Activated CD4-positive, alpha-beta T cell treated with anti-CD3 and anti-CD28 coated beads, Interleukin-2, amount 10 ng/mL, durations not matched to agents 24 days and 14 days (primary cell): ENCODE results near the gene COL2A1. TPM values are rescaled to one million over a fixed set of nuclear protein-coding genes. Genes with fewer than 3 reads are reported as not detected.

Source experiments
- DNase-seq: peaks from one replicate; pipeline ENCODE4 v3.0.0; 2022
- H3K27ac Mint-ChIP-seq: one replicate; pipeline ENCODE4 v1.8.0; 2022; ENCODE audit warnings: mild to moderate bottlenecking, mixed read lengths
- H3K27me3 Mint-ChIP-seq: one replicate; pipeline ENCODE4 v1.8.0; 2022; ENCODE audit warnings: mixed read lengths
- H3K36me3 Mint-ChIP-seq: one replicate; pipeline ENCODE4 v1.8.0; 2022; ENCODE audit warnings: low read depth, mild to moderate bottlenecking, mixed read lengths
- H3K4me1 Mint-ChIP-seq: one replicate; pipeline ENCODE4 v1.8.0; 2021; ENCODE audit warnings: mixed read lengths
- H3K4me3 Mint-ChIP-seq: one replicate; pipeline ENCODE4 v1.8.0; 2022; ENCODE audit warnings: mild to moderate bottlenecking, moderate library complexity, mixed read lengths
- H3K9me3 Mint-ChIP-seq: one replicate; pipeline ENCODE4 v1.8.0; 2021; ENCODE audit warnings: mixed read lengths
- intact Hi-C: fragments of 100-400 bp; cut with micrococcal nuclease; formaldehyde crosslinking; loops from one replicate; pipeline ENCODE4 v1.15.1; 2023
- total RNA-seq: library from RNA; stranded (reverse); gene quantifications from 2 replicates; pipeline ENCODE4 v1.2.3, GENCODE V29; 2022

COL2A1 gene
- total RNA-seq, 1 donor from 2014 or later = 0.07 TPM

GRCh38 chr12:47985596-47986290 lies 18.5 kb downstream of the COL2A1 start:
- Mint-ChIP-seq H3K36me3 (no peaks in the 10 kb centered on the region), H3K4me1 (peaks cover 16% of the 10 kb centered on the region), H3K9me3 (no peaks in the 10 kb centered on the region), H3K27me3 (peaks cover 31% of the 10 kb centered on the region), H3K27ac (no peak overlapping the region), H3K4me3 (no peak overlapping the region)
- intact Hi-C loops = no loop called here
- DNase-seq = no peak

- no peak overlapping the region for H3K4me3 Mint-ChIP-seq
- intact Hi-C loops = no loop called here
- no peak overlapping the region for H3K27ac Mint-ChIP-seq
- H3K27me3 Mint-ChIP-seq = peaks cover 28% of the 10 kb centered on the region
- no peak for DNase-seq
- peaks cover 2% of the 10 kb centered on the region for H3K4me1 Mint-ChIP-seq
- H3K9me3 Mint-ChIP-seq = no peaks in the 10 kb centered on the region
- no peaks in the 10 kb centered on the region for H3K36me3 Mint-ChIP-seq
Observed at GRCh38 chr12:47984331-47984801, 19.9 kb downstream of the COL2A1 start.

DNA sequence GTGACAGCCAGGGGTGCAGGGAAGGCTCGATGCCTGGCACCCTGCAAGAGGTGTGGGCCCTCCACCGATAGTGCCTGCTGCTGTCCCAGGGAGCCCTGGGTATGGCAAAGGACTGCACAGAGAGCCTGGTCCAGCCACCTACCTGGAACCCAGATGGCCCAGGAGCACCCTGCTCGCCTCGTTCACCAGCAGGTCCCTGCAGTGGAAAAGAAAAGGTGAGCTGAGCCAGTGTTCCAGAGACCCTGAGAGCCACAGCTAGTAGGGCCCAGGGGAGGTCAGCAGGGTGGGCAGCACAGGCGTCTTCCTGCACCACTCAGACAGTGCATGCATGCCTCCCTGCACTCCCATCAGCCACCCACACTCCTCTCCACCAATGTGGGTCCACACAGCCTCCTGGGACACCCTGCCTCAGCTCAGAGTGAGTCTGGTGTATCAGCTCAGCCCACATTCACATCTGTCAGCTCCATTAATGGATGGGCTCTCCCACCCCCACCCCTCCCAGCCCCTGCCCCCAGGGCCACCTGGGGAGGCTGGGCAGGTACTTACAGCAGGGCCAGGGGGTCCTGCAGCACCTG lies 20.6 kb downstream of the COL2A1 start:
- peaks cover 29% of the 10 kb centered on the region for H3K27me3 Mint-ChIP-seq
- no peaks in the 10 kb centered on the region for H3K4me1 Mint-ChIP-seq
- no peak overlapping the region for H3K4me3 Mint-ChIP-seq
- no peak overlapping the region for H3K27ac Mint-ChIP-seq
- H3K9me3 Mint-ChIP-seq = no peaks in the 10 kb centered on the region
- intact Hi-C loops = no loop called here
- H3K36me3 Mint-ChIP-seq = no peaks in the 10 kb centered on the region
- no peak for DNase-seq

- Mint-ChIP-seq H3K36me3 (no peaks in the 10 kb centered on the region), H3K4me1 (no peaks in the 10 kb centered on the region), H3K4me3 (no peak overlapping the region), H3K27ac (no peak overlapping the region), H3K9me3 (no peaks in the 10 kb centered on the region), H3K27me3 (peaks cover 21% of the 10 kb centered on the region)
- DNase-seq = no peak
- intact Hi-C loops = no loop called here
Observed at GRCh38 chr12:47982770-47983169, 21.5 kb downstream of the COL2A1 start.

GRCh38 chr12:47982311-47982710 lies 22.0 kb downstream of the COL2A1 start:
- Mint-ChIP-seq H3K9me3 (no peaks in the 10 kb centered on the region), H3K27me3 (peaks cover 23% of the 10 kb centered on the region), H3K4me3 (no peak overlapping the region), H3K27ac (no peak overlapping the region), H3K36me3 (no peaks in the 10 kb centered on the region), H3K4me1 (peaks cover 3% of the 10 kb centered on the region)
- intact Hi-C loops = no loop called here
- no peak for DNase-seq

GRCh38 chr12:47981496-47982260 lies 22.6 kb downstream of the COL2A1 start:
- Mint-ChIP-seq H3K36me3 (no peaks in the 10 kb centered on the region), H3K9me3 (no peaks in the 10 kb centered on the region), H3K4me1 (peaks cover 3% of the 10 kb centered on the region), H3K4me3 (no peak overlapping the region), H3K27me3 (peaks cover 21% of the 10 kb centered on the region), H3K27ac (no peak overlapping the region)
- intact Hi-C loops = no loop called here
- no peak for DNase-seq

- H3K9me3 Mint-ChIP-seq = no peaks in the 10 kb centered on the region
- peaks cover 3% of the 10 kb centered on the region for H3K4me1 Mint-ChIP-seq
Observed at GRCh38 chr12:47980779-47981495, 23.3 kb downstream of the COL2A1 start.

DNA sequence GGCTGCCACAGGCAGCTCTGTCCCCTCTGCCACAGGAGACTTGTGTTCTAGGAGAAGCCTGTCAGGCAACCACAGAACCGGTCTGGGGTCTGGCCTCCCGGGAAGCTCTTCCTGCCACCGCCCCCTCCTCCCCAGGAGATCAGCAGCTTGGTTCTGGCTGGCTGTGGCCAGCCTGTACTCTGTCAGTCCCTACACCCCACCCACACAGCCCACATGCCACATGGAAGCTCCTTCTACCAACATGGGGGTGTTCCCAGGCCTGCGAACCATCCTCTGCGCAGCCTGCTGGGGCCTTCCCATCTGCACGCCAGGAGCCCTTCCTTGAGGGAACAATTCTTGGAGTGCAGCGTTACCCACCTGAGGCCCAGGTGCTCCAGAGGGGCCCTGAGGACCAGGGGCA lies 24.1 kb downstream of the COL2A1 start:
- Mint-ChIP-seq H3K27ac (no peak overlapping the region), H3K27me3 (peaks cover 17% of the 10 kb centered on the region), H3K4me1 (peaks cover 3% of the 10 kb centered on the region), H3K36me3 (no peaks in the 10 kb centered on the region), H3K9me3 (no peaks in the 10 kb centered on the region), H3K4me3 (no peak overlapping the region)
- DNase-seq = no peak
- intact Hi-C loops = no loop called here

More at GRCh38 chr12:47980779-47981495, 23.3 kb downstream of the COL2A1 start:
- Mint-ChIP-seq H3K27me3 (peaks cover 19% of the 10 kb centered on the region), H3K36me3 (no peaks in the 10 kb centered on the region), H3K27ac (no peak overlapping the region), H3K4me3 (no peak overlapping the region)
- no peak for DNase-seq
- intact Hi-C loops = no loop called here

DNA sequence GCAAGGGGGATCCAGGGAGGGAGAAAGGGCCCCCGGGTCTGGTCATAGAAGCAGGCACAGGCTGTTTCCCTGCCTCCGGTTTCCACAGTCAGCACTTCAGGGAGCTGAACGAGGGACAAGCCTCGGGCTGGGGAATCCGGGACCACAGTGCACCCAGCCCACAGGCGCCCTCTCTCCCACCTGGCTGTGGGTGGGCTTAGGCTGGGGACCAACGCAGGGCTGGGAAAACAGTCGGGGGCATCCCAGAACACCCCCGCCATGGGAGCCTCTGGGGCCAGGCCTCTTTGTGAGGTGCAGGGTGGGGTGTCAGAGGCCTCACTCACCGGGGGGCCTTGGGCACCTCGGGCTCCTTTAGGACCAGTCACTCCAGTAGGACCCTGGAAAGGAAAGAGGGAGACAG lies 24.6 kb downstream of the COL2A1 start:
- DNase-seq = no peak

GRCh38 chr12:47979166-47979565 lies 25.1 kb downstream of the COL2A1 start:
- intact Hi-C loops = no loop called here
- H3K4me1 Mint-ChIP-seq = peaks cover 3% of the 10 kb centered on the region
- no peak for DNase-seq
- no peaks in the 10 kb centered on the region for H3K36me3 Mint-ChIP-seq
- H3K27ac Mint-ChIP-seq = no peak overlapping the region
- H3K9me3 Mint-ChIP-seq = no peaks in the 10 kb centered on the region
- H3K4me3 Mint-ChIP-seq = no peak overlapping the region
- peaks cover 11% of the 10 kb centered on the region for H3K27me3 Mint-ChIP-seq

More for the DNA sequence above, 24.6 kb downstream of the COL2A1 start:
- intact Hi-C loops = no loop called here
- Mint-ChIP-seq H3K4me3 (no peak overlapping the region), H3K4me1 (peaks cover 3% of the 10 kb centered on the region), H3K27me3 (peaks cover 12% of the 10 kb centered on the region), H3K27ac (no peak overlapping the region), H3K36me3 (no peaks in the 10 kb centered on the region), H3K9me3 (no peaks in the 10 kb centered on the region)

- no peaks in the 10 kb centered on the region for H3K9me3 Mint-ChIP-seq
- H3K27ac Mint-ChIP-seq = no peak overlapping the region
- H3K4me1 Mint-ChIP-seq = peaks cover 3% of the 10 kb centered on the region
- DNase-seq = no peak
- no peaks in the 10 kb centered on the region for H3K36me3 Mint-ChIP-seq
- H3K4me3 Mint-ChIP-seq = no peak overlapping the region
- peaks cover 11% of the 10 kb centered on the region for H3K27me3 Mint-ChIP-seq
- intact Hi-C loops = no loop called here
Observed at GRCh38 chr12:47978598-47978873, 25.7 kb downstream of the COL2A1 start.

DNA sequence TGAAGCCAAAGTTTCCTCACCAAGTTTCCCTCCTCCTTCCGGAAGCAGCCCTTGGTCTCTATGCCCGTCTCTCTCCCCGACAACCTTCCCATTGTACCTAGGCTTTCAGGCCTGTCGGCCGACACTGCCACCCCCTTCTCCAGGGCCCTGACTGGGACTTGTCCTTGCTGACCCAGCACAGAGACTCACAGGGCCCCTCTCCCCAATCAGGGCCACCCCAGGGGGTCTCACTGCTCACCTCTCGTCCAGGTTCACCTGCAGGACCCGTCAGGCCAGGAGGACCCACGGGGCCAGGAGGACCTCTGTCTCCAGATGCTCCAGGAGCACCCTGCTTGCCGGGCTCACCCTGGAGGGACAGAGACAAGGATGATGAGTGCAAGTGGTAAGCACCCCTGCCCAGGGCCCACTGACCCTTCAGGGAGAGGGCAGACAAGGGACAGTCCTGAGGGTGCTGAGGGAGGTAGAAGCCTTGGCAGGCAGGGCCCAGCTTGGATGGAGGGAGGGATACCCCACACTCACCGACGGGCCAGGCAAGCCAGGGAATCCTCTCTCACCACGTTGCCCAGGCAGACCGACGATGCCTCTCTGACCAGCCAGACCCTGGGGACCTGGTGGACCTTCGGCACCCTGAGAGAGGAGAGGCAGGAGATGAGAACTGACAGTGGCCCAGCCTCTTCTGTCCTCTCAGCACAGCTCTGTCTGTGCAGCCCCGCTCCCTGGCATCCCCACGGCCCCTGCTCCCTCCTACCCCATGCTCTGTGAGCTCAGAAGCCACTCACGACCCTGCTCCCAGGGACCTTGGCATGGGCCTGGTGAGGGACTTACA lies 26.3 kb downstream of the COL2A1 start:
- DNase-seq = no peak
- H3K4me3 Mint-ChIP-seq = no peak overlapping the region
- intact Hi-C loops = no loop called here
- H3K9me3 Mint-ChIP-seq = no peaks in the 10 kb centered on the region
- H3K27me3 Mint-ChIP-seq = peaks cover 11% of the 10 kb centered on the region
- H3K4me1 Mint-ChIP-seq = peaks cover 3% of the 10 kb centered on the region
- H3K36me3 Mint-ChIP-seq = no peaks in the 10 kb centered on the region
- no peak overlapping the region for H3K27ac Mint-ChIP-seq

- intact Hi-C loops = no loop called here
- Mint-ChIP-seq H3K9me3 (no peaks in the 10 kb centered on the region), H3K4me3 (no peak overlapping the region), H3K27me3 (peaks cover 9% of the 10 kb centered on the region), H3K4me1 (peaks cover 3% of the 10 kb centered on the region), H3K27ac (no peak overlapping the region), H3K36me3 (no peaks in the 10 kb centered on the region)
- no peak for DNase-seq
Observed at GRCh38 chr12:47977046-47977771, 27.1 kb downstream of the COL2A1 start.
